Natural killer cell (primary cell): ENCODE data around the gene SYNDIG1. TPM values are rescaled to one million over a fixed set of nuclear protein-coding genes. Genes with fewer than 3 reads are reported as not detected.

Source experiments
- ATAC-seq, 3 donors: fragments of 150-1000 bp in 2 of 3; fragments of 200-7000 bp in 1 of 3; cut with Tn5 transposase; 1 replicate in 1 of 3; 2 replicates in 2 of 3; pipeline ENCODE4 v1.10.0; 2021; ENCODE audit warnings: mild to moderate bottlenecking in 2 of 3, moderate library complexity in 2 of 3
- DNase-seq, 2 donors: peaks; one replicate each; pipeline versions ENCODE4 v3.0.0 to v3.0.0-alpha.2; 2013 to 2021; ENCODE audit warnings: mixed read lengths in 1 of 2
- H3K27ac ChIP-seq: one replicate; pipeline ENCODE4 v1.5.1; 2013; ENCODE audit warnings: mild to moderate bottlenecking, low read length
- H3K27me3 ChIP-seq: one replicate; pipeline ENCODE4 v1.6.1; 2013; ENCODE audit warnings: low read length; ENCODE audit not compliant: control insufficient read depth, insufficient read depth
- H3K36me3 ChIP-seq: one replicate; pipeline ENCODE4 v1.6.1; 2013; ENCODE audit warnings: low read length; ENCODE audit not compliant: control insufficient read depth, insufficient read depth
- H3K4me1 ChIP-seq: one replicate; pipeline ENCODE4 v1.6.1; 2013; ENCODE audit warnings: low read length; ENCODE audit not compliant: control insufficient read depth, insufficient read depth
- H3K4me3 ChIP-seq: one replicate; pipeline ENCODE4 v1.5.1; 2013; ENCODE audit warnings: low read length
- H3K9me3 ChIP-seq: one replicate; pipeline ENCODE4 v1.6.1; 2013; ENCODE audit warnings: low read length; ENCODE audit not compliant: control insufficient read depth, insufficient read depth
- H3K27ac Mint-ChIP-seq, 2 donors: one replicate each; pipeline ENCODE4 v1.8.0; 2022; ENCODE audit warnings: mild to moderate bottlenecking in 2 of 2, mixed read lengths in 2 of 2, moderate library complexity in 1 of 2
- H3K27me3 Mint-ChIP-seq, 2 donors: one replicate each; pipeline ENCODE4 v1.8.0; 2022; ENCODE audit warnings: low read depth in 2 of 2, mixed read lengths in 2 of 2
- H3K36me3 Mint-ChIP-seq: one replicate; pipeline ENCODE4 v1.8.0; 2022; ENCODE audit warnings: mixed read lengths
- H3K4me1 Mint-ChIP-seq, 2 donors: one replicate each; pipeline ENCODE4 v1.8.0; 2022; ENCODE audit warnings: mixed read lengths in 2 of 2
- H3K4me3 Mint-ChIP-seq: one replicate; pipeline ENCODE4 v1.8.0; 2022; ENCODE audit warnings: mild to moderate bottlenecking, moderate library complexity, mixed read lengths
- H3K9me3 Mint-ChIP-seq, 2 donors: one replicate each; pipeline ENCODE4 v1.8.0; 2022; ENCODE audit warnings: mixed read lengths in 2 of 2
- CTCF ChIP-seq: fragments of 200-600 bp; IDR thresholded peaks from one replicate; pipeline ENCODE4 v1.8.0; 2022; ENCODE audit warnings: antibody characterized with exemption
- WGBS: methylation state at CpG from one replicate; pipeline ENCODE4 v1.1.7; 2013; ENCODE audit warnings: missing lambda C conversion rate; ENCODE audit not compliant: insufficient coverage; 5-methylcytosine and 5-hydroxymethylcytosine counted together
- intact Hi-C: fragments of 100-400 bp; cut with micrococcal nuclease; formaldehyde crosslinking; loops from one replicate; pipeline ENCODE4 v1.14.2; 2022
- total RNA-seq, 4 donors: library from RNA; stranded (reverse); fragments of 120-200 nt in 1 of 4; gene quantifications; one replicate each; pipeline versions ENCODE4 v1.2.3 to v1.2.4, GENCODE V29; 2013 to 2022

Gene SYNDIG1
- total RNA-seq, 3 donors from 2014 or later (not counting 1 experiment from before 2014, with no cell fraction given), result not detected

- no peak overlapping the region for H3K4me3 Mint-ChIP-seq
- peaks cover 0 to 9% of the 10 kb centered on the region in 2 donors for H3K27me3 Mint-ChIP-seq
- H3K27me3 ChIP-seq, result no peaks in the 10 kb centered on the region
- no peaks in the 10 kb centered on the region for H3K36me3 Mint-ChIP-seq
- ATAC-seq (no peak), DNase-seq (no peak)
- WGBS, result 63% methylated on average over 2 of the region's 2 CpGs
- no peak overlapping the region for H3K27ac ChIP-seq
- no peak for TF ChIP-seq CTCF
- H3K4me1 Mint-ChIP-seq, result no peaks in the 10 kb centered on the region
- H3K4me1 ChIP-seq, result no peaks in the 10 kb centered on the region
- H3K27ac Mint-ChIP-seq, result no peak overlapping the region
- H3K9me3 Mint-ChIP-seq, result no peaks in the 10 kb centered on the region
- no peak overlapping the region for H3K4me3 ChIP-seq
- no peaks in the 10 kb centered on the region for H3K36me3 ChIP-seq
- intact Hi-C loops, result no loop called here
- no peaks in the 10 kb centered on the region for H3K9me3 ChIP-seq
Measured at GRCh38 chr20:24609757-24610156, 140.3 kb downstream of the SYNDIG1 start.

- whole genome bisulfite sequencing, result 80% methylated on average over 16 of the region's 16 CpGs
Measured at GRCh38 chr20:24610341-24611115, 141.1 kb downstream of the SYNDIG1 start.

GRCh38 chr20:24611360-24612140 lies 142.1 kb downstream of the SYNDIG1 start:
- no peaks in the 10 kb centered on the region for H3K4me1 Mint-ChIP-seq
- Histone ChIP-seq H3K27me3 (no peaks in the 10 kb centered on the region), H3K9me3 (no peaks in the 10 kb centered on the region), H3K4me1 (no peaks in the 10 kb centered on the region), H3K27ac (no peak overlapping the region), H3K36me3 (no peaks in the 10 kb centered on the region), H3K4me3 (no peak overlapping the region)
- H3K9me3 Mint-ChIP-seq, result no peaks in the 10 kb centered on the region
- 94% methylated on average over 5 of the region's 5 CpGs for WGBS
- no peak for TF ChIP-seq CTCF
- intact Hi-C loops, result no loop called here
- DNase-seq (no peak), ATAC-seq (no peak)
- H3K4me3 Mint-ChIP-seq, result no peak overlapping the region
- H3K27ac Mint-ChIP-seq, result no peak overlapping the region
- peaks cover 0 to 9% of the 10 kb centered on the region in 2 donors for H3K27me3 Mint-ChIP-seq
- H3K36me3 Mint-ChIP-seq, result no peaks in the 10 kb centered on the region

More at GRCh38 chr20:24610341-24611115, 141.1 kb downstream of the SYNDIG1 start:
- Mint-ChIP-seq H3K27ac (no peak overlapping the region), H3K36me3 (no peaks in the 10 kb centered on the region), H3K27me3 (peaks cover 0 to 9% of the 10 kb centered on the region in 2 donors), H3K4me3 (no peak overlapping the region), H3K9me3 (no peaks in the 10 kb centered on the region), H3K4me1 (no peaks in the 10 kb centered on the region)
- DNase-seq (no peak), ATAC-seq (no peak)
- intact Hi-C loops, result no loop called here
- H3K4me1 ChIP-seq, result no peaks in the 10 kb centered on the region
- no peak for TF ChIP-seq CTCF
- no peaks in the 10 kb centered on the region for H3K27me3 ChIP-seq
- no peak overlapping the region for H3K27ac ChIP-seq
- no peaks in the 10 kb centered on the region for H3K9me3 ChIP-seq
- no peak overlapping the region for H3K4me3 ChIP-seq
- H3K36me3 ChIP-seq, result no peaks in the 10 kb centered on the region
